IMR-90 (cell line): ENCODE data around the gene NUP93. TPM values are rescaled to one million over a fixed set of nuclear protein-coding genes. Genes with fewer than 3 reads are reported as not detected.

Experiments
- ATAC-seq: fragments of 200-7000 bp; cut with Tn5 transposase; 2 replicates; pipeline ENCODE4 v1.9.1; 2020; ENCODE audit warnings: low read depth, mild to moderate bottlenecking, moderate library complexity
- BruUV-seq: library from RNA; stranded (reverse); fragments of 400-500 nt; replicated peaks from 2 replicates; lab custom pipeline; 2021; lab: Mats Ljungman, UMichigan
- CTCF ChIA-PET: fragments of 300-600 bp; formaldehyde crosslinking; extraction: SDS; loops from one replicate; lab custom pipeline; 2021; ENCODE audit warnings: antibody characterized with exemption; lab: Yijun Ruan, JAX
- POLR2A ChIA-PET: fragments of 300-600 bp; sonication (Branson Sonifier 250); formaldehyde crosslinking; loops from one replicate; lab custom pipeline; 2022; ENCODE audit warnings: antibody characterized with exemption; ENCODE audit not compliant: unreplicated experiment; lab: Charles Lee
- DNase-seq: peaks from one replicate; pipeline ENCODE4 v3.0.0; 2013
- H2AFZ ChIP-seq: replicated peaks from 2 replicates; pipeline ENCODE3; 2013; ENCODE audit warnings: low read length, mild to moderate bottlenecking; ENCODE audit not compliant: poor library complexity
- H2AK5ac ChIP-seq: 2 replicates; pipeline ENCODE4 v1.6.1; 2013; ENCODE audit warnings: low read depth, low read length, inconsistent platforms
- H2AK9ac ChIP-seq: replicated peaks from 2 replicates; pipeline ENCODE3; 2013; ENCODE audit warnings: mild to moderate bottlenecking, low read depth, low read length, moderate library complexity; ENCODE audit not compliant: poor library complexity
- H2BK120ac ChIP-seq: 2 replicates; pipeline ENCODE4 v1.6.1; 2013; ENCODE audit warnings: low read depth, low read length, inconsistent platforms
- H2BK15ac ChIP-seq: 3 replicates; pipeline ENCODE4 v1.6.1; 2013; ENCODE audit warnings: low read depth, low read length, inconsistent platforms
- H2BK20ac ChIP-seq: 2 replicates; pipeline ENCODE4 v1.6.1; 2013; ENCODE audit warnings: low read depth, mild to moderate bottlenecking, inconsistent platforms, low read length, moderate library complexity
- H2BK5ac ChIP-seq: 2 replicates; pipeline ENCODE4 v1.6.1; 2013; ENCODE audit warnings: mild to moderate bottlenecking, low read depth, low read length, inconsistent platforms; ENCODE audit not compliant: poor library complexity, severe bottlenecking
- H3K14ac ChIP-seq: replicated peaks from 2 replicates; pipeline ENCODE4 v1.6.1; 2013; ENCODE audit warnings: low read depth, low read length, inconsistent platforms
- H3K18ac ChIP-seq: 2 replicates; pipeline ENCODE4 v1.6.1; 2013; ENCODE audit warnings: low read depth, low read length, control low read depth
- H3K23ac ChIP-seq: 2 replicates; pipeline ENCODE4 v1.6.1; 2013; ENCODE audit warnings: low read depth, low read length, inconsistent platforms
- H3K27ac ChIP-seq: 2 replicates; pipeline ENCODE4 v1.5.1; 2013; ENCODE audit warnings: mild to moderate bottlenecking, control low read depth, low read length; ENCODE audit not compliant: insufficient read depth
- H3K27me3 ChIP-seq: 2 replicates; pipeline ENCODE4 v1.6.1; 2013; ENCODE audit warnings: low read length; ENCODE audit not compliant: control insufficient read depth, insufficient read depth
- H3K36me3 ChIP-seq: 2 replicates; pipeline ENCODE4 v1.6.1; 2013; ENCODE audit warnings: low read length, mixed read lengths; ENCODE audit not compliant: control insufficient read depth, insufficient read depth
- H3K4ac ChIP-seq: 2 replicates; pipeline ENCODE4 v1.6.1; 2013; ENCODE audit warnings: low read depth, low read length, inconsistent platforms
- H3K4me1 ChIP-seq: 2 replicates; pipeline ENCODE4 v1.6.1; 2013; ENCODE audit warnings: low read length, mixed read lengths; ENCODE audit not compliant: control insufficient read depth, insufficient read depth
- H3K4me2 ChIP-seq: 2 replicates; pipeline ENCODE4 v1.6.1; 2013; ENCODE audit warnings: low read depth, mild to moderate bottlenecking, control low read depth, low read length, moderate library complexity
- H3K4me3 ChIP-seq: 2 replicates; pipeline ENCODE4 v1.5.1; 2013; ENCODE audit warnings: low read depth, mild to moderate bottlenecking, control low read depth, low read length, moderate library complexity; ENCODE audit not compliant: insufficient read depth
- H3K56ac ChIP-seq: 2 replicates; pipeline ENCODE4 v1.6.1; 2013; ENCODE audit warnings: low read length, inconsistent platforms; ENCODE audit not compliant: insufficient read depth; ENCODE audit errors: extremely low read depth
- H3K79me1 ChIP-seq, 2 experiments: 2 replicates each; pipeline ENCODE4 v1.6.1; 2013; ENCODE audit warnings: low read length in 2 of 2, inconsistent platforms in 1 of 2, low read depth in 1 of 2
- H3K9ac ChIP-seq: 2 replicates; pipeline ENCODE4 v1.6.1; 2013; ENCODE audit warnings: low read depth, low read length, control low read depth
- H3K9me1 ChIP-seq: 2 replicates; pipeline ENCODE4 v1.6.1; 2013; ENCODE audit warnings: low read length, inconsistent platforms; ENCODE audit not compliant: insufficient read depth
- H3K9me3 ChIP-seq: 2 replicates; pipeline ENCODE4 v1.6.1; 2013; ENCODE audit warnings: low read length; ENCODE audit not compliant: control insufficient read depth, insufficient read depth
- H4K20me1 ChIP-seq: 2 replicates; pipeline ENCODE4 v1.6.1; 2013; ENCODE audit warnings: low read length, inconsistent platforms; ENCODE audit not compliant: insufficient read depth
- H4K5ac ChIP-seq: 2 replicates; pipeline ENCODE4 v1.6.1; 2013; ENCODE audit warnings: mild to moderate bottlenecking, low read depth, low read length, control low read depth
- H4K8ac ChIP-seq, 2 experiments: 2 replicates each; pipeline ENCODE4 v1.6.1; 2013; ENCODE audit warnings: low read depth in 2 of 2, low read length in 2 of 2, control low read depth in 1 of 2, inconsistent platforms in 1 of 2
- H4K91ac ChIP-seq: 2 replicates; pipeline ENCODE4 v1.6.1; 2013; ENCODE audit warnings: low read depth, low read length, inconsistent platforms; ENCODE audit not compliant: insufficient read depth
- BHLHE40 ChIP-seq: fragments of 150-350 bp; IDR thresholded peaks from 2 replicates; pipeline ENCODE4 v1.6.1; 2016; ENCODE audit warnings: mild to moderate bottlenecking, low read depth, low read length
- CEBPB ChIP-seq: IDR thresholded peaks from 2 replicates; pipeline ENCODE4 v1.6.1; 2012; ENCODE audit warnings: low read depth, low read length, improper control_type of control experiment
- CHD1 ChIP-seq: IDR thresholded peaks from 2 replicates; pipeline ENCODE4 v1.6.1; 2012; ENCODE audit warnings: low read depth, low read length, improper control_type of control experiment
- FOS ChIP-seq: fragments of 150-350 bp; IDR thresholded peaks from 2 replicates; pipeline ENCODE4 v1.6.1; 2016; ENCODE audit warnings: low read depth, low read length
- MAFK ChIP-seq: IDR thresholded peaks from 2 replicates; pipeline ENCODE4 v1.6.1; 2012; ENCODE audit warnings: low read depth, low read length, improper control_type of control experiment
- MAZ ChIP-seq: IDR thresholded peaks from 2 replicates; pipeline ENCODE4 v1.6.1; 2012; ENCODE audit warnings: low read depth, mild to moderate bottlenecking, low read length, improper control_type of control experiment, moderate library complexity, borderline replicate concordance
- MXI1 ChIP-seq: IDR thresholded peaks from 2 replicates; pipeline ENCODE4 v1.6.1; 2012; ENCODE audit warnings: low read depth, mild to moderate bottlenecking, low read length, moderate library complexity, borderline replicate concordance
- NFE2L2 ChIP-seq: fragments of 150-350 bp; IDR thresholded peaks from 2 replicates; pipeline ENCODE4 v1.6.1; 2016; ENCODE audit warnings: low read depth, mild to moderate bottlenecking, low read length
- POLR2A ChIP-seq: IDR thresholded peaks from 2 replicates; pipeline ENCODE4 v1.6.1; 2012; ENCODE audit warnings: mild to moderate bottlenecking, low read depth, low read length
- RAD21 ChIP-seq: IDR thresholded peaks from 2 replicates; pipeline ENCODE4 v1.6.1; 2012; ENCODE audit warnings: low read length, improper control_type of control experiment
- RCOR1 ChIP-seq: IDR thresholded peaks from 2 replicates; pipeline ENCODE4 v1.6.1; 2012; ENCODE audit warnings: mild to moderate bottlenecking, low read length, improper control_type of control experiment; ENCODE audit not compliant: insufficient replicate concordance
- RFX5 ChIP-seq: IDR thresholded peaks from 2 replicates; pipeline ENCODE4 v1.8.0; 2012; ENCODE audit warnings: low read depth, mild to moderate bottlenecking, low read length, moderate library complexity
- SMC3 ChIP-seq: fragments of 150-350 bp; IDR thresholded peaks from 2 replicates; pipeline ENCODE4 v1.6.1; 2016; ENCODE audit warnings: low read depth, mild to moderate bottlenecking, antibody characterized with exemption, low read length, moderate library complexity
- USF2 ChIP-seq: fragments of 150-350 bp; IDR thresholded peaks from 2 replicates; pipeline ENCODE4 v1.6.1; 2017; ENCODE audit warnings: mild to moderate bottlenecking, antibody characterized with exemption, low read length, low read depth
- WGBS, 2 experiments: methylation state at CpG; one replicate each; pipeline versions ENCODE4 v1.1.5 to v1.1.7; 2013; ENCODE audit warnings: missing lambda C conversion rate in 2 of 2; ENCODE audit not compliant: insufficient read length in 1 of 2; ENCODE audit errors: extremely low coverage in 2 of 2; 5-methylcytosine and 5-hydroxymethylcytosine counted together
- dilution Hi-C: fragments of 300-500 bp; cut with HindIII; formaldehyde crosslinking; loops from one replicate; pipeline ENCODE4 v1.14.3; 2018; ENCODE audit warnings: low sequenced_read_pairs; ENCODE audit not compliant: unreplicated experiment
- in situ Hi-C: fragments of 300-500 bp; cut with MboI; formaldehyde crosslinking; loops from 3 replicates; pipeline ENCODE4 v1.14.3; 2019; ENCODE audit warnings: low sequenced_read_pairs, inconsistent platforms, mixed read lengths
- intact Hi-C: fragments of 100-400 bp; cut with micrococcal nuclease; formaldehyde crosslinking; loops from 2 replicates; pipeline ENCODE4 v1.10.0; 2022
- polyA plus RNA-seq, 3 experiments: library from polyadenylated mRNA; depleted of rRNA; stranded (reverse); fragments of >200 nt; gene quantifications; 2 replicates each; pipeline ENCODE4 v1.2.3, GENCODE V29; 2012; ENCODE audit warnings: low replicate concordance in 1 of 3
- total RNA-seq: library from RNA; depleted of rRNA; stranded (reverse); fragments of >200 nt; gene quantifications from 2 replicates; pipeline ENCODE4 v1.2.3, GENCODE V29; 2012
- TF ChIP-seq, protein P1 (sequence below): conservative IDR thresholded peaks from 2 replicates; pipeline ENCODE4 v1.5.1; 2012; ENCODE audit warnings: mild to moderate bottlenecking, low read depth, low read length, improper control_type of control experiment
- TF ChIP-seq, protein P2 (sequence below): fragments of 150-350 bp; IDR thresholded peaks from 2 replicates; pipeline ENCODE4 v1.6.1; 2016; ENCODE audit warnings: low read depth, mild to moderate bottlenecking, low read length, moderate library complexity, borderline replicate concordance

The NUP93 gene
- total and polyA plus RNA-seq, 2 of the 4 experiments (the other 2 are of a cell fraction), result 54.6 to 72.6 TPM

GRCh38 chr16:56765949-56766348 lies 36.0 kb downstream of the NUP93 start:
- H3K9me1 ChIP-seq, result no peaks in the 10 kb centered on the region; the same call in 1 of the 2 replicates
- no peak overlapping the region for H3K4me3 ChIP-seq
- H4K20me1 ChIP-seq, result no peaks in the 10 kb centered on the region
- no peak overlapping the region for H3K4ac ChIP-seq
- H3K9me3 ChIP-seq, result no peaks in the 10 kb centered on the region
- no peak overlapping the region for H2BK15ac ChIP-seq
- H4K8ac ChIP-seq, result no peak overlapping the region
- WGBS, 2 experiments, result no CpG with 5 or more reads among the region's 4 CpGs
- no peaks in the 10 kb centered on the region for H3K27me3 ChIP-seq
- no peak overlapping the region for H3K56ac ChIP-seq
- no TSS peak for BruUV-seq
- in situ Hi-C loops, result no loop called here
- no peak for ATAC-seq
- dilution Hi-C loops, result no loop called here
- peaks cover 9% of the 10 kb centered on the region for H3K4me1 ChIP-seq
- no peak overlapping the region for H2AK9ac ChIP-seq
- H3K79me1 ChIP-seq, result peaks cover 17 to 27% of the 10 kb centered on the region in 2 experiments; a peak in 3 of 4 replicates
- H3K36me3 ChIP-seq, result no peaks in the 10 kb centered on the region
- no peak overlapping the region for H2AFZ ChIP-seq
- no peak overlapping the region for H3K23ac ChIP-seq
- ChIA-PET CTCF (no interaction called here), POLR2A (no interaction called here)
- no peak overlapping the region for H3K4me2 ChIP-seq
- no peak overlapping the region for H4K5ac ChIP-seq
- no peak overlapping the region for H2BK120ac ChIP-seq
- intact Hi-C loops, result no loop called here
- no peak overlapping the region for H2AK5ac ChIP-seq
- no peak overlapping the region for H3K14ac ChIP-seq
- H3K18ac ChIP-seq, result no peak overlapping the region
- no peak overlapping the region for H2BK20ac ChIP-seq
- H4K91ac ChIP-seq, result no peak overlapping the region
- TF ChIP-seq CHD1 (no peak), MXI1 (no peak), FOS (no peak), MAZ (no peak), RCOR1 (no peak), RFX5 (no peak), POLR2A (no peak), NFE2L2 (no peak), BHLHE40 (no peak), MAFK (no peak), SMC3 (no peak), RAD21 (no peak), USF2 (no peak), CEBPB (no peak)
- TF ChIP-seq, protein P1, sequence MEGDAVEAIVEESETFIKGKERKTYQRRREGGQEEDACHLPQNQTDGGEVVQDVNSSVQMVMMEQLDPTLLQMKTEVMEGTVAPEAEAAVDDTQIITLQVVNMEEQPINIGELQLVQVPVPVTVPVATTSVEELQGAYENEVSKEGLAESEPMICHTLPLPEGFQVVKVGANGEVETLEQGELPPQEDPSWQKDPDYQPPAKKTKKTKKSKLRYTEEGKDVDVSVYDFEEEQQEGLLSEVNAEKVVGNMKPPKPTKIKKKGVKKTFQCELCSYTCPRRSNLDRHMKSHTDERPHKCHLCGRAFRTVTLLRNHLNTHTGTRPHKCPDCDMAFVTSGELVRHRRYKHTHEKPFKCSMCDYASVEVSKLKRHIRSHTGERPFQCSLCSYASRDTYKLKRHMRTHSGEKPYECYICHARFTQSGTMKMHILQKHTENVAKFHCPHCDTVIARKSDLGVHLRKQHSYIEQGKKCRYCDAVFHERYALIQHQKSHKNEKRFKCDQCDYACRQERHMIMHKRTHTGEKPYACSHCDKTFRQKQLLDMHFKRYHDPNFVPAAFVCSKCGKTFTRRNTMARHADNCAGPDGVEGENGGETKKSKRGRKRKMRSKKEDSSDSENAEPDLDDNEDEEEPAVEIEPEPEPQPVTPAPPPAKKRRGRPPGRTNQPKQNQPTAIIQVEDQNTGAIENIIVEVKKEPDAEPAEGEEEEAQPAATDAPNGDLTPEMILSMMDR, result no peak
- TF ChIP-seq, protein P2, sequence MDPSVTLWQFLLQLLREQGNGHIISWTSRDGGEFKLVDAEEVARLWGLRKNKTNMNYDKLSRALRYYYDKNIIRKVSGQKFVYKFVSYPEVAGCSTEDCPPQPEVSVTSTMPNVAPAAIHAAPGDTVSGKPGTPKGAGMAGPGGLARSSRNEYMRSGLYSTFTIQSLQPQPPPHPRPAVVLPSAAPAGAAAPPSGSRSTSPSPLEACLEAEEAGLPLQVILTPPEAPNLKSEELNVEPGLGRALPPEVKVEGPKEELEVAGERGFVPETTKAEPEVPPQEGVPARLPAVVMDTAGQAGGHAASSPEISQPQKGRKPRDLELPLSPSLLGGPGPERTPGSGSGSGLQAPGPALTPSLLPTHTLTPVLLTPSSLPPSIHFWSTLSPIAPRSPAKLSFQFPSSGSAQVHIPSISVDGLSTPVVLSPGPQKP, result no peak
- no peak overlapping the region for H3K9ac ChIP-seq
- H3K27ac ChIP-seq, result no peak overlapping the region
- no peak for DNase-seq
- no peak overlapping the region for H2BK5ac ChIP-seq
